LNCAP (cell line): ENCODE data around the gene WDCP.

Source experiments
- CTCF ChIP-seq: fragments of 450-650 bp; IDR thresholded peaks from 2 replicates; pipeline ENCODE4 v1.5.1; 2017; ENCODE audit warnings: mild to moderate bottlenecking

Gene WDCP

GRCh38 chr2:24073816-24074215 is 26.6 kb upstream of the WDCP start:
- TF ChIP-seq CTCF, result no peak

GRCh38 chr2:24072259-24072658 is 25.1 kb upstream of the WDCP start:
- TF ChIP-seq CTCF, result no peak

- no peak for TF ChIP-seq CTCF
Observed at GRCh38 chr2:24065341-24065740, 18.1 kb upstream of the WDCP start.

GRCh38 chr2:24058564-24059271 is 11.5 kb upstream of the WDCP start:
- no peak for TF ChIP-seq CTCF

- TF ChIP-seq CTCF, result no peak
Observed at GRCh38 chr2:24055750-24056149, 8.6 kb upstream of the WDCP start.

GRCh38 chr2:24054366-24055010 is 7.3 kb upstream of the WDCP start:
- no peak for TF ChIP-seq CTCF

- TF ChIP-seq CTCF, result no peak
Observed at GRCh38 chr2:24052951-24053350, 5.8 kb upstream of the WDCP start.

GRCh38 chr2:24051833-24052232 is 4.6 kb upstream of the WDCP start:
- no peak for TF ChIP-seq CTCF
